ENCODE results near the gene PPIL1.
"Not testable (repeated sequence)": the region's sequence is repeated elsewhere in the genome, so short reads cannot be mapped to it uniquely, and the experiment has no call there.

PPIL1 gene

GRCh38 chr6:36893976-36894932, 19.7 kb upstream of the PPIL1 start:
- Histone ChIP-seq H2BK5ac (ENCODE audit: low read length) (no peak overlapping the region), H3K4me3 (ENCODE audit: low read length) (no peak overlapping the region), H3K27ac (ENCODE audit: low read depth, low read length) (no peak overlapping the region), H4K5ac (ENCODE audit: low read length) (no peak overlapping the region), H3K4me1 (ENCODE audit: control insufficient read depth, low read depth, low read length) (no peaks in the 10 kb centered on the region), H2BK120ac (ENCODE audit: low read depth, low read length) (no peak overlapping the region), H3K18ac (ENCODE audit: low read length) (no peak overlapping the region), H3K27me3 (ENCODE audit: insufficient read depth, low read length, poor library complexity) (peaks cover 2% of the 10 kb centered on the region), H2AK5ac (ENCODE audit: low read length) (no peak overlapping the region), H2BK15ac (replicated peaks; ENCODE audit: low read depth) (no peak overlapping the region), H3K23ac (ENCODE audit: low read length) (no peak overlapping the region), H3K4me2 (ENCODE audit: low read length) (no peak overlapping the region), H3K9ac (ENCODE audit: low read length) (no peak overlapping the region), H4K8ac (ENCODE audit: low read depth, low read length) (no peak overlapping the region), H3K4ac (ENCODE audit: low read depth, low read length) (no peak overlapping the region), H3K79me1 (ENCODE audit: low read length) (no peaks in the 10 kb centered on the region), H3K56ac (ENCODE audit: low read length) (no peak overlapping the region), H3K79me2 (ENCODE audit: control insufficient read depth, insufficient read depth, low read length) (no peaks in the 10 kb centered on the region), H3K36me3 (ENCODE audit: control insufficient read depth, insufficient read depth, low read length) (no peaks in the 10 kb centered on the region)
- WGBS (ENCODE audit: extremely low coverage, insufficient coverage, low lambda C conversion rate), result no CpG with 5 or more reads among the region's 8 CpGs
- no peak for DNase-seq

DNA sequence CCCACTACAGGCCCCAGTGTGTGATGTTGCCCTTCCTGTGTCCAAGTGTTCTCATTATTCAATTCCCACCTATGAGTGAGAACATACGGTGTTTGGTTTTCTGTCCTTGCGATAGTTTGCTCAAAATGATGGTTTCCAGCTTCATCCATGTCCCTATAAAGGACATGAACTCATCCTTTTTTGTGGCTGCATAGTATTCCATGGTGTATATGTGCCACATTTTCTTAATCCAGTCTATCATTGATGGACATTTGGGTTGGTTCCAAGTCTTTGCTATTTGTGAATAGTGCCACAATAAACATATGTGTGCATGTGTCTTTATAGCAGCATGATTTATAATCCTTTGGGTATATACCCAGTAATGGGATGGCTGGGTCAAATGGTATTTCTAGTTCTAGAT, 16.6 kb upstream of the PPIL1 start:
- no CpG with 5 or more reads among the region's 2 CpGs for WGBS (ENCODE audit: extremely low coverage, insufficient coverage, low lambda C conversion rate)
- not testable (repeated sequence) for H2BK120ac ChIP-seq (ENCODE audit: low read depth, low read length); H4K8ac ChIP-seq (ENCODE audit: low read depth, low read length); H2AK5ac ChIP-seq (ENCODE audit: low read length); H3K27ac ChIP-seq (ENCODE audit: low read depth, low read length); H2BK15ac ChIP-seq (replicated peaks; ENCODE audit: low read depth); H3K27me3 ChIP-seq (ENCODE audit: insufficient read depth, low read length, poor library complexity); H3K4me1 ChIP-seq (ENCODE audit: control insufficient read depth, low read depth, low read length); H3K23ac ChIP-seq (ENCODE audit: low read length); H3K18ac ChIP-seq (ENCODE audit: low read length); H3K36me3 ChIP-seq (ENCODE audit: control insufficient read depth, insufficient read depth, low read length); H3K79me1 ChIP-seq (ENCODE audit: low read length); H3K4me2 ChIP-seq (ENCODE audit: low read length); H3K4ac ChIP-seq (ENCODE audit: low read depth, low read length); H3K9ac ChIP-seq (ENCODE audit: low read length); H2BK5ac ChIP-seq (ENCODE audit: low read length); DNase-seq; H4K5ac ChIP-seq (ENCODE audit: low read length); H3K79me2 ChIP-seq (ENCODE audit: control insufficient read depth, insufficient read depth, low read length); H3K56ac ChIP-seq (ENCODE audit: low read length); H3K4me3 ChIP-seq (ENCODE audit: low read length)

GRCh38 chr6:36890112-36890663, 15.6 kb upstream of the PPIL1 start:
- no peak for DNase-seq
- no peaks in the 10 kb centered on the region for H3K79me2 ChIP-seq (ENCODE audit: control insufficient read depth, insufficient read depth, low read length)
- H2AK5ac ChIP-seq (ENCODE audit: low read length), result no peak overlapping the region
- no peak overlapping the region for H2BK15ac ChIP-seq (replicated peaks; ENCODE audit: low read depth)
- peaks cover 2% of the 10 kb centered on the region for H3K27me3 ChIP-seq (ENCODE audit: insufficient read depth, low read length, poor library complexity)
- no peak overlapping the region for H3K4me3 ChIP-seq (ENCODE audit: low read length)
- H3K79me1 ChIP-seq (ENCODE audit: low read length), result peaks cover 2% of the 10 kb centered on the region
- H4K8ac ChIP-seq (ENCODE audit: low read depth, low read length), result no peak overlapping the region
- no peak overlapping the region for H3K4me2 ChIP-seq (ENCODE audit: low read length)
- H3K23ac ChIP-seq (ENCODE audit: low read length), result no peak overlapping the region
- H3K27ac ChIP-seq (ENCODE audit: low read depth, low read length), result no peak overlapping the region
- no peak overlapping the region for H4K5ac ChIP-seq (ENCODE audit: low read length)
- no peak overlapping the region for H3K56ac ChIP-seq (ENCODE audit: low read length)
- no peak overlapping the region for H2BK120ac ChIP-seq (ENCODE audit: low read depth, low read length)
- no peaks in the 10 kb centered on the region for H3K4me1 ChIP-seq (ENCODE audit: control insufficient read depth, low read depth, low read length)
- no peaks in the 10 kb centered on the region for H3K36me3 ChIP-seq (ENCODE audit: control insufficient read depth, insufficient read depth, low read length)
- no peak overlapping the region for H3K18ac ChIP-seq (ENCODE audit: low read length)
- WGBS (ENCODE audit: extremely low coverage, insufficient coverage, low lambda C conversion rate), result no CpG with 5 or more reads among the region's 3 CpGs
- no peak overlapping the region for H3K9ac ChIP-seq (ENCODE audit: low read length)
- no peak overlapping the region for H2BK5ac ChIP-seq (ENCODE audit: low read length)
- H3K4ac ChIP-seq (ENCODE audit: low read depth, low read length), result no peak overlapping the region

- Histone ChIP-seq H4K8ac (ENCODE audit: low read depth, low read length) (no peak overlapping the region), H3K56ac (ENCODE audit: low read length) (no peak overlapping the region), H3K27me3 (ENCODE audit: insufficient read depth, low read length, poor library complexity) (peaks cover 2% of the 10 kb centered on the region), H3K9ac (ENCODE audit: low read length) (no peak overlapping the region), H3K4ac (ENCODE audit: low read depth, low read length) (no peak overlapping the region), H4K5ac (ENCODE audit: low read length) (no peak overlapping the region), H3K23ac (ENCODE audit: low read length) (no peak overlapping the region), H3K4me1 (ENCODE audit: control insufficient read depth, low read depth, low read length) (no peaks in the 10 kb centered on the region), H3K79me1 (ENCODE audit: low read length) (peaks cover 2% of the 10 kb centered on the region), H2BK120ac (ENCODE audit: low read depth, low read length) (no peak overlapping the region), H3K18ac (ENCODE audit: low read length) (no peak overlapping the region), H3K27ac (ENCODE audit: low read depth, low read length) (no peak overlapping the region), H3K36me3 (ENCODE audit: control insufficient read depth, insufficient read depth, low read length) (no peaks in the 10 kb centered on the region), H2BK5ac (ENCODE audit: low read length) (no peak overlapping the region), H3K4me2 (ENCODE audit: low read length) (no peak overlapping the region), H2BK15ac (replicated peaks; ENCODE audit: low read depth) (no peak overlapping the region), H3K4me3 (ENCODE audit: low read length) (no peak overlapping the region), H2AK5ac (ENCODE audit: low read length) (no peak overlapping the region), H3K79me2 (ENCODE audit: control insufficient read depth, insufficient read depth, low read length) (no peaks in the 10 kb centered on the region)
- no CpG with 5 or more reads among the region's 6 CpGs for WGBS (ENCODE audit: extremely low coverage, insufficient coverage, low lambda C conversion rate)
- no peak for DNase-seq
These were observed 14.3 kb upstream of the PPIL1 start for GRCh38 chr6:36888654-36889481.

- no CpG with 5 or more reads among the region's 7 CpGs for WGBS (ENCODE audit: extremely low coverage, insufficient coverage, low lambda C conversion rate)
- Histone ChIP-seq H3K79me2 (ENCODE audit: control insufficient read depth, insufficient read depth, low read length) (no peaks in the 10 kb centered on the region), H3K4me2 (ENCODE audit: low read length) (no peak overlapping the region), H3K36me3 (ENCODE audit: control insufficient read depth, insufficient read depth, low read length) (no peaks in the 10 kb centered on the region), H2BK5ac (ENCODE audit: low read length) (no peak overlapping the region), H3K27ac (ENCODE audit: low read depth, low read length) (no peak overlapping the region), H3K79me1 (ENCODE audit: low read length) (peaks cover 2% of the 10 kb centered on the region), H3K4me3 (ENCODE audit: low read length) (no peak overlapping the region), H3K4ac (ENCODE audit: low read depth, low read length) (no peak overlapping the region), H4K5ac (ENCODE audit: low read length) (no peak overlapping the region), H2BK15ac (replicated peaks; ENCODE audit: low read depth) (no peak overlapping the region), H3K27me3 (ENCODE audit: insufficient read depth, low read length, poor library complexity) (peaks cover 2% of the 10 kb centered on the region), H3K23ac (ENCODE audit: low read length) (no peak overlapping the region), H2BK120ac (ENCODE audit: low read depth, low read length) (no peak overlapping the region), H3K9ac (ENCODE audit: low read length) (no peak overlapping the region), H2AK5ac (ENCODE audit: low read length) (no peak overlapping the region), H3K56ac (ENCODE audit: low read length) (no peak overlapping the region), H3K18ac (ENCODE audit: low read length) (no peak overlapping the region), H4K8ac (ENCODE audit: low read depth, low read length) (no peak overlapping the region), H3K4me1 (ENCODE audit: control insufficient read depth, low read depth, low read length) (no peaks in the 10 kb centered on the region)
- no peak for DNase-seq
These were observed 13.6 kb upstream of the PPIL1 start for GRCh38 chr6:36888115-36888643.

Data from mesendoderm (in vitro differentiated cells).